Retinal pigment epithelial cell (primary cell): ENCODE data around the gene PCSK7.

Source experiments
- DNase-seq: peaks from one replicate; pipeline ENCODE4 v3.0.0-alpha.2; 2010; ENCODE audit warnings: low read depth
- H3K4me3 ChIP-seq: 2 replicates; pipeline ENCODE4 v1.5.1; 2011; ENCODE audit warnings: mild to moderate bottlenecking, low read length, control low read depth, moderate library complexity
- CTCF ChIP-seq: conservative IDR thresholded peaks from 2 replicates; pipeline ENCODE4 v1.5.1; 2011; ENCODE audit warnings: low read depth, low read length, control low read depth, inconsistent platforms

PCSK7 gene

GRCh38 chr11:117159892-117160291 is 72.0 kb downstream of the PCSK7 start:
- no peak for TF ChIP-seq CTCF
- H3K4me3 ChIP-seq, result no peak overlapping the region
- no peak for DNase-seq

DNA sequence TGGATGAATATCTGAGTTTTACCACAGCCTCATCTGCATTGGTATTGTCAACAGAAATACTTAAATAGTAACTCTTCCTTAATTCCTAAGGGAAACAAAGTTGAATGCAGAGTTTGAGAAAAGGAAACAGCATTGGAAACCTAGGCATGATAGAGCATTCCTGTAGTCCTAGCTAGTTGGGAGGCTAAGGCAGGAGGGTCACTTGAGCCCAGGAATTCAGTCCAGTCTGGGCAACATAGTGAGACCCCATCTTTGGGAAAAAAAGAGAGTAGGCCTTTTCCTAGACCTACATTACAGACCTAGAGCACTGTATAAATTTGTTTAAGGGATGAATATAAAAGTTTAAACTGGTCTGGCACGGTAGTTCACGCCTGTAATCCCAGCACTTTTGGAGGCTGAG is 74.4 kb downstream of the PCSK7 start:
- DNase-seq, result no peak
- no peak for TF ChIP-seq CTCF
- no peak overlapping the region for H3K4me3 ChIP-seq

- no peak for TF ChIP-seq CTCF
- no peak overlapping the region for H3K4me3 ChIP-seq
- no peak for DNase-seq
These were observed 77.4 kb downstream of the PCSK7 start for GRCh38 chr11:117154468-117154867.
